Muscle layer of duodenum (tissue), 2 donors: ENCODE data around the gene CPNE5.

ENCODE experiments used
- H3K27ac ChIP-seq: one replicate; pipeline ENCODE4 v1.7.0; 2013; ENCODE audit warnings: mild to moderate bottlenecking, low read length
- H3K27me3 ChIP-seq: one replicate; pipeline ENCODE4 v1.7.0; 2013; ENCODE audit warnings: low read depth, mild to moderate bottlenecking, control low read depth, low read length
- H3K36me3 ChIP-seq, 2 donors: one replicate each; pipeline ENCODE4 v1.7.0; 2013; ENCODE audit warnings: low read length in 2 of 2, control low read depth in 1 of 2, mild to moderate bottlenecking in 1 of 2; ENCODE audit not compliant: insufficient read depth in 2 of 2, control insufficient read depth in 1 of 2
- H3K4me1 ChIP-seq, 2 donors: one replicate each; pipeline ENCODE4 v1.7.0; 2013; ENCODE audit warnings: low read length in 2 of 2, mild to moderate bottlenecking in 2 of 2, control low read depth in 1 of 2, moderate library complexity in 1 of 2; ENCODE audit not compliant: insufficient read depth in 2 of 2, control insufficient read depth in 1 of 2
- H3K4me3 ChIP-seq, 2 donors: one replicate each; pipeline ENCODE4 v1.7.0; 2013; ENCODE audit warnings: low read length in 2 of 2, low read depth in 1 of 2, mild to moderate bottlenecking in 1 of 2
- H3K9me3 ChIP-seq, 2 donors: one replicate each; pipeline ENCODE4 v1.7.0; 2013; ENCODE audit warnings: low read length in 2 of 2, control low read depth in 1 of 2, mild to moderate bottlenecking in 1 of 2; ENCODE audit not compliant: control insufficient read depth in 1 of 2
- donor health status: healthy.

The CPNE5 gene

GRCh38 chr6:36765594-36766398, 73.4 kb downstream of the CPNE5 start:
- Histone ChIP-seq H3K36me3 (no peaks in the 10 kb centered on the region), H3K4me1 (peaks cover 8 to 34% of the 10 kb centered on the region in 2 donors), H3K27me3 (no peaks in the 10 kb centered on the region), H3K9me3 (no peaks in the 10 kb centered on the region), H3K27ac (no peak overlapping the region), H3K4me3 (no peak overlapping the region)

DNA sequence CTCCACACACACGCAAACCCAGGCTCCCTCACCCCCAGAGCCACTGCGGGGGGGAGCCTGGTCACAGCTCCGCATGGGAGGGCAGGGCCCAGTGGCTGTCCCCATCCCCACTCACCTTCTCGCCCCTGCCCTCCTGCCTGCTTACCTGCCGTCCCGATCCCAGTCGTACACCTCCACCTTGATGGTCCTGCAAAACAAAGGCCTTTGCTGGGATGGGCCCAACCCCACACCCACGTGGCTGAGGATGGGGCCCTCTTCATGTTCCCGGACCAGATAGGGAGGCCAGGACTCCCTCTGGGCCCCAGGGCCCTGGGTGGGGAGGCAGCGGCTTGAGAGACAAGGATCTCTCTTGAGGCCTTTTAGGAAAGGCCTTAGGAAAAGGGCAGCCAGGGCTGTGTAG, 74.1 kb downstream of the CPNE5 start:
- Histone ChIP-seq H3K36me3 (no peaks in the 10 kb centered on the region), H3K27me3 (no peaks in the 10 kb centered on the region), H3K4me3 (no peak overlapping the region), H3K4me1 (peaks cover 5 to 34% of the 10 kb centered on the region in 2 donors), H3K27ac (no peak overlapping the region), H3K9me3 (no peaks in the 10 kb centered on the region)

DNA sequence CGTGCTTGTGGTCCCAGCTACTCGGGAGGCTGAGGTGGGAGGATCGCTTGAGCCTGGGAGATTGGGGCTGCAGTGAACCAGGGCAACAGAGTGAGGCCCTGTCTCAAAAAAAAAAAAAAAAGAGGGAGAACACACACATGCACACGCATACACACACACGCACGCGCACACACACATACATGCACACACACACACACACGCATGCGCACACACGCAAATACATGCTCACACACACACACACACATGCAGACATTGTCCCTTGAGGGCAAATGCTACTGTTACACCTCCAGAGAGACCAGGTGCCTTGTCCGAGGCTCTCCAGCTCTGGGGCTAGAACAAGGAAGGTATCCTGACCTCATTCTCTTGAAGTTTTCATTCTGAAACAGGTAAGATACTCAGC, 77.1 kb downstream of the CPNE5 start:
- H3K9me3 ChIP-seq = no peaks in the 10 kb centered on the region
- H3K4me3 ChIP-seq = no peak overlapping the region
- no peaks in the 10 kb centered on the region for H3K27me3 ChIP-seq
- H3K4me1 ChIP-seq = peaks cover 5 to 16% of the 10 kb centered on the region in 2 donors
- H3K27ac ChIP-seq = no peak overlapping the region
- H3K36me3 ChIP-seq = no peaks in the 10 kb centered on the region

- no peak overlapping the region for H3K27ac ChIP-seq
- no peaks in the 10 kb centered on the region for H3K36me3 ChIP-seq
- H3K27me3 ChIP-seq = no peaks in the 10 kb centered on the region
- no peaks in the 10 kb centered on the region for H3K9me3 ChIP-seq
- peaks cover 7 to 8% of the 10 kb centered on the region in 2 donors for H3K4me1 ChIP-seq
- no peak overlapping the region for H3K4me3 ChIP-seq
Measured at GRCh38 chr6:36760685-36761435, 78.4 kb downstream of the CPNE5 start.

- Histone ChIP-seq H3K4me1 (peaks cover 0 to 7% of the 10 kb centered on the region in 2 donors), H3K4me3 (no peak overlapping the region), H3K9me3 (no peaks in the 10 kb centered on the region), H3K27me3 (no peaks in the 10 kb centered on the region), H3K36me3 (no peaks in the 10 kb centered on the region), H3K27ac (no peak overlapping the region)
Measured at GRCh38 chr6:36759148-36759759, 80.0 kb downstream of the CPNE5 start.

DNA sequence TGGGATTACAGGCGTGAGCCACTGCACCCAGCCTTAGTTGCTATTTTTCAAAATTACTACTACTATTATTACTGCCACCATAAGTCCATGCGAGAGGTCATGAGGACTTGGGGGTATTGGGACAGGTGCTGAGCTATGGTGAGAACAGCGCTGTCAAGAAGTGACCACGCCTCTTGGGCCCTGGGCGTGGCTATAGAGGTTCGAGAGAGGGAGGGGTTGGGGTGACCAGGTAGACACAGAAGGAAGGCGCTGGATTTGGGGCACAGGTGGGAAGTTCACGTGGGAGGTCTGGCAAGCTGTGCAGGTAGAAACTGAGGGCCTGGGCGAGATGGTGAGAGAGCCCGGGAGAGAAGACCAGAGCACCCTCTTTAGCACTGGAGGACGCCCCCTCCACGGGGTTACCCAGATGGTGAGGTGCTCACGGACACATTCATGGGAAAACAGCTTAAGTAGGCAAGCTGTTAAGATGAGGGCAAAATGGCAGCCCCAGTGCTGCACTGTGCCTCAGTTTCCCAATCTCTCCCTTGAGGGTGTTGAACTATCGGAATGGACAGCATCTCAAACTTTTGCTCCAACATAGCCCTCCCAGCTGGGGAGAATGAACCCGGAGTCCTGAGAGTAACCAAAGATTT, 80.6 kb downstream of the CPNE5 start:
- H3K27me3 ChIP-seq = no peaks in the 10 kb centered on the region
- H3K4me1 ChIP-seq = peaks cover 0 to 9% of the 10 kb centered on the region in 2 donors
- no peaks in the 10 kb centered on the region for H3K9me3 ChIP-seq
- no peak overlapping the region for H3K27ac ChIP-seq
- no peak overlapping the region for H3K4me3 ChIP-seq
- no peaks in the 10 kb centered on the region for H3K36me3 ChIP-seq

DNA sequence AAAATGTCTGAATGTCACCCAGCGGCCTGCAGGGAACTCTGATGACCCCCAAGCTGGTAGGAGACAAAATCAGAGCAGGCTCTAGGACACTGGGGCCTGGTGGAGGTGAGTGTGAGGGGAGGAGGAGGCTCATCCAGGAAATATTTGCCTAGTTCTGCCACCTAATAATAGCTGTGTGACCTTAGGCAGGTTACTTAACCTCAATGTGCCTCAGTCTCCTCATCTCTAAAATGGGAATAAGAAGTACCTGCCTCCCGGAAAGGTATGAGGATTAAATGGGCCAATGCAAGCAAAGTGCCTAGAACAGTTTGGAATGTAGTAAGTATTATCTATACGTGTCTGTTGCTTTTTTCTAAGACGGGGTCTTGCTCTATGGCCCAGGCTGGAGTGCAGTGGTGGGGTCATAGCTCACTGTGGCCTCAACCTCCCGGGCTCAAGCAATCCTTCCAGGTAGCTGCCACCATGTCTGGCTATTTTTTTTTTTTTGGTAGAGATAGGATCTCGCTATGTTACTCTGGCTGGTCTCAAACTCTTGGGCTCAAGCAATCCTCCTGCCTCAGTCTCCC, 81.2 kb downstream of the CPNE5 start:
- Histone ChIP-seq H3K9me3 (no peaks in the 10 kb centered on the region), H3K36me3 (no peaks in the 10 kb centered on the region), H3K27ac (no peak overlapping the region), H3K4me3 (no peak overlapping the region), H3K27me3 (no peaks in the 10 kb centered on the region), H3K4me1 (peaks cover 0 to 15% of the 10 kb centered on the region in 2 donors)

DNA sequence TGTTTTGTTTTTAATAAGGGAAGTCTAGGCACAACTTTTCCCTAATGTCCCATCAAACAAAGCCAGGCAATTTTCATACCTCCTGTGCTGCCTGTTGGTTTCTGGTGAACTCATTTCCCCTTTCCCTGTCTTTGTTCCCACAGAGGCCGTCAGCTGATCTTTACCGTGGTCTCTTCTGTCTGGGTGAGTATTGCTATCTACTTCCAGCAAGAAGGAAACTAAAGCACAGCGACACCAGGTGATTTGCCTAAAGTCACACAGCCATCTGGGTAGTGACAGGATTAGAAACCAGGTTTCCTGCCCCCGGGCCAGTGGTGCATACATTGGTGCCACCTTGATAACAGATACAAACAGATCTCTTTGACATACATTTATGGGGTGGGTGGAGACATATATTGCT, 82.0 kb downstream of the CPNE5 start:
- Histone ChIP-seq H3K27ac (no peak overlapping the region), H3K4me3 (no peak overlapping the region), H3K9me3 (no peaks in the 10 kb centered on the region), H3K27me3 (no peaks in the 10 kb centered on the region), H3K36me3 (no peaks in the 10 kb centered on the region), H3K4me1 (peaks cover 0 to 20% of the 10 kb centered on the region in 2 donors)

- H3K27ac ChIP-seq = peak overlapping the region; percentile 7
- H3K36me3 ChIP-seq = no peaks in the 10 kb centered on the region
- H3K4me3 ChIP-seq = no peak overlapping the region
- peaks cover 0 to 20% of the 10 kb centered on the region in 2 donors for H3K4me1 ChIP-seq
- no peaks in the 10 kb centered on the region for H3K9me3 ChIP-seq
- no peaks in the 10 kb centered on the region for H3K27me3 ChIP-seq
Measured at GRCh38 chr6:36756786-36757185, 82.5 kb downstream of the CPNE5 start.

GRCh38 chr6:36755435-36756348, 83.6 kb downstream of the CPNE5 start:
- Histone ChIP-seq H3K4me1 (peaks cover 0 to 20% of the 10 kb centered on the region in 2 donors), H3K27me3 (no peaks in the 10 kb centered on the region), H3K4me3 (no peak overlapping the region), H3K36me3 (no peaks in the 10 kb centered on the region), H3K9me3 (no peaks in the 10 kb centered on the region), H3K27ac (no peak overlapping the region)
